Jurkat, Clone E6-1 (cell line): ENCODE data around the gene ADAMTS20.
A peak's percentile ranks its signal among the peaks of the same experiment; 100 is the strongest.
"Not testable (repeated sequence)": the region's sequence is repeated elsewhere in the genome, so short reads cannot be mapped to it uniquely, and the experiment has no call there.

Experiments used
- DNase-seq: peaks from one replicate; pipeline ENCODE4 v3.0.0-alpha.2; 2011; ENCODE audit warnings: low read depth, low spot score
- H3K4me3 ChIP-seq: 2 replicates; pipeline ENCODE4 v1.5.1; 2011; ENCODE audit warnings: mild to moderate bottlenecking, low read length, control low read depth, moderate library complexity

Gene ADAMTS20

GRCh38 chr12:43396671-43397070 lies 155.3 kb downstream of the ADAMTS20 start:
- no peak for DNase-seq
- H3K4me3 ChIP-seq, result no peak overlapping the region

DNA sequence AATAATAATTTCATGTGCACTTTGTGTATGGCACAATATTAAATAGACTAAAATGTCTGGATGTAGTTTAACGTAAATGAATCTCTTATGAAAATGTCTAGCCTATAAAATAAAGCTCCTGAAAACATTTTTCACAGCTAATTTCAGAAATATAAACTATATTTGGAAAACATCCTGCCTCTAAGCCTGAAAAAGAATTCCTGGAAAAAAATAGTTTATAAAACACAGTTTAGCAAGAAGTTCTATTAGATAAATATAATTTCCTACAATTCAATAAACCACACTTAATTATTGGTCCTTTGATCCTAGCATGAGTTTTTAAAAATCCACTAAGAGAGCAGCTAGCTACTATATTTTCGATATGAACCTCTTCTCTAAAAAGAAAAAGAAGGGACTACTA lies 159.9 kb downstream of the ADAMTS20 start:
- no peak for DNase-seq
- no peak overlapping the region for H3K4me3 ChIP-seq

DNA sequence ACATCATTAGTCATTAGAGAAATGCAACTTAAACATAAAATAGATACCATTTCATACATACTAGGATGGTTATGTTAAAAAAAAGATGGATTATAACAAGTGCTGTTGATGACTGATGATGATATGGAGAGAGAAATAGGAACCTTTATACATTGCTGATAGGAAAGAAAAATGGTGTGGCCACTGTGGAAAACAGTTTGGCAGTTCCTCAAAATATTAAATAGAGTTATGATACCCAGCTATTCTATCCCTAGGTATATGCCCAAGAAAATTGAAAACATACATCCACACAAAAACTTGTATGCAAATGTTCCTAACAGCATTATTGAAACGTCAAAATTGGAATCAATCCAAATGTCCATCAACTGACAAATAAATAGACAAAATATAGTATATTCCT lies 170.1 kb downstream of the ADAMTS20 start:
- no peak overlapping the region for H3K4me3 ChIP-seq
- no peak for DNase-seq

GRCh38 chr12:43378448-43378847 lies 173.6 kb downstream of the ADAMTS20 start:
- no peak overlapping the region for H3K4me3 ChIP-seq
- DNase-seq, result no peak

- H3K4me3 ChIP-seq, result no peak overlapping the region
- DNase-seq, result no peak
Observed at GRCh38 chr12:43370263-43370662, 181.7 kb downstream of the ADAMTS20 start.

DNA sequence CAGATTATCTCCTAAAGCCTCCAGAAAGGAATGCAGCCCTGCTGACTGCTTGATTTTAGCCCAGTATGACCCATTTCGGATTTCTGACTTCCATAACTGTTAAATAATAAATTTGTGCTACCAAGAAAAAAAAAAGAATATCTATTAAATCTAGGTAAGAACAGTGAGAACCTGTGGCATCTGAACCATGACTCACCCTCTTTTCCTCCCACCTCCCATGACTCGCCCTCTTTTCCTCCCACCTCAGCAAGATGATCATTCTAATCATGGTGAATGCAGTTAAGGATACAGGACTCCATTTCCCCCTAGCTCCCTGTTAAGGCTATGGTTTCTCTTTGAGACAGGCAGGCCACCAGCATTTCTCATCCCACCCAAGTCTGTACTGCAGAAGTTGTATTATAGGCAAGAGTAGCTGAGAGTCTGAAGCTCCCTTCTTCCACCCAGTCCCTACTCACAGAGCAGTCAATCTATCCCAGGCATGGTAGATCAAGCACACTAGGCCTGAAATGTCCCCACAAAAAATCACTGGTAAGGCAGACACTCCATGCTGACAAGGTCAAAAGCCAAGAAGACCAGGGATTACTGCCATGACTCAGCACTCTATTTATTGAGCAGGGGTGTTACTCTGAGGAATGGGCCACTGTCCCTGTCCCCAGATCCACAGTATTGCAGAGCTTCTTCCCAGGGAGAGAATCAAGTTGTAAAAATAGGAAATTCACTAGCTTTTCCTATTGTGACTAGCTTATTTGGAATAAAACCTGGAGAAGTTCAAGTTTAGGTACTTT lies 188.9 kb downstream of the ADAMTS20 start:
- DNase-seq, result no peak
- no peak overlapping the region for H3K4me3 ChIP-seq

GRCh38 chr12:43361031-43361710 lies 190.8 kb downstream of the ADAMTS20 start:
- no peak overlapping the region for H3K4me3 ChIP-seq

DNA sequence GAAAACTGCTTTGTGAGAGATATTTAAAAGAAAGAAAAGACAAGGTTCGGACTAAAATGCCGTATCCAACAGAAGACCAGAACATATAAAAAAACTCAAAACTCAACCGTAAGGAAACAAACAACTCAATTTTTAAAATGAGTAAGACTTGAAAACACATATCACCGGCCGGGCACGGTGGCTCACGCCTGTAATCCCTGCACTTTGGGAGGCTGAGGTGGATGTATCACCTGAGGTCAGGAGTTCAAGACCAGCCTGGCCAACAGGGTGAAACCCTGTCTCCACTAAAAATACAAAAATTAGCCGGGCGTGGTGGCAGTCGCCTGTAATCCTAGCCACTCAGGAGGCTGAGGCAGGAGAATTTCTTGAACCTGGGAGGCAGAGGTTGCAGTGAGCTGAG lies 192.0 kb downstream of the ADAMTS20 start:
- H3K4me3 ChIP-seq, DNase-seq: not testable (repeated sequence)

More at GRCh38 chr12:43361031-43361710, 190.8 kb downstream of the ADAMTS20 start:
- DNase-seq, result no peak

DNA sequence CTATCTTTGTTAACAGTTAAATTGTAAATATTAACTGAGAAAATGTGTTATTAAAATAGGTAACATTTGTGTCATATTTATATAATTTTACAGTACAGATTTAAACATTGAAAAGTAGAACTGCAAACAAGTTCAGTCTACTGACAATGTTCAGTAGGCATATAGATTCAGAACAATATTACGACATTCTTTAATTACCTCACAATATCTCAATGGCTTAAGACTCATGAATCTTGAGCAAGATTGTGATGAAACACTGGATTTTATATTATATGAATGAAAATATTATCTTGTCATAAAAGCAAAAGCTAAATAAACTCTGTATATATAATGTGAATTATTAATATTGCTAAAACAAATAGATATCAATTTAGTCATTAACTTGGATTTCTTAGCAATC lies 194.9 kb downstream of the ADAMTS20 start:
- H3K4me3 ChIP-seq, result no peak overlapping the region
- no peak for DNase-seq

GRCh38 chr12:43352001-43352400 lies 200.0 kb downstream of the ADAMTS20 start:
- H3K4me3 ChIP-seq, result no peak overlapping the region
- no peak for DNase-seq

GRCh38 chr12:43349863-43350262 lies 202.1 kb downstream of the ADAMTS20 start:
- H3K4me3 ChIP-seq, result no peak overlapping the region
- DNase-seq, result no peak

DNA sequence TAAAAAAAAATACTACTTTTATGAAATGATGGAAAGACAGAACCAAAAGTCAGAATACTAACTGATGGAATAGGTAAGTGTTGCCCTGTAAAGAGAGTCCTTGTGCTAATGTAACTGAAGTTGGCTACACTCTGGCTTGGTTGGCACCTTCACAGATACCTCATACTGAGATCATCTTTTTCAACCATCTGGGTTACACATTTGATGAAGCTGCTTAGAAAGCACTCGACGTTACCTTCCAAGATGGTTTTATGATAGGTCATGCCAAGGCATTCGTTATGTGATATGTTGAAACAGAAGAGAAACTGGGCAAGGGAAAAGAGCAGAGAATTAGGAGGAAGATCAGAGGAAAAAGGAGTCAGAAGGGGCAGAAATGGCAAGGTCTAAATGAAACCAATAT lies 203.8 kb downstream of the ADAMTS20 start:
- DNase-seq, result no peak
- H3K4me3 ChIP-seq, result no peak overlapping the region

- no peak for DNase-seq
- no peak overlapping the region for H3K4me3 ChIP-seq
Observed at GRCh38 chr12:43347026-43347425, 205.0 kb downstream of the ADAMTS20 start.

- no peak for DNase-seq
- no peak overlapping the region for H3K4me3 ChIP-seq
Observed at GRCh38 chr12:43345023-43345422, 207.0 kb downstream of the ADAMTS20 start.

DNA sequence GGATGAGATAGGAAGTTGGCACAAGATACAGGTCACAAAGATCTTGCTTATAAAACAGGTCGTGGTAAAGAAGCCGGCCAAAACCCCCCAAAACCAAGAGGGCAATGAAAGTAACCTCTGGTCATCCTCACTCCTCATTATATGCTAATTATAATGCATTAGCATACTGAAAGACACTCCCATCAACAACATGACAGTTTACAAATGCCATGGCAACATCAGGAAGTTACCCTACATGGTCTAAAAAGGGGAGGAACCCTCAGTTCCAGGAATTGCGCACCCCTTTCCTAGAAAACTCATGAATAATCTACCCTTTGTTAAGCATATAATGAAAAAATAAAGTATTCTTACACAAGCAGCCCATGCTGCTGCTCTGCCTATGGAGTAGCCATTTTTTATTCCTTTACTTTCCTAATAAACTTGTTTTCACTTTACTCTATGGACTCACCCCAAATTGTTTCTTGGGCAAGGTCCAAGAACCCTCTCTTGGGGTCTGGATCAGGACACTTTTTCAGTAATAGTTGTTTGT lies 210.2 kb downstream of the ADAMTS20 start:
- not testable (repeated sequence) for DNase-seq, H3K4me3 ChIP-seq

DNA sequence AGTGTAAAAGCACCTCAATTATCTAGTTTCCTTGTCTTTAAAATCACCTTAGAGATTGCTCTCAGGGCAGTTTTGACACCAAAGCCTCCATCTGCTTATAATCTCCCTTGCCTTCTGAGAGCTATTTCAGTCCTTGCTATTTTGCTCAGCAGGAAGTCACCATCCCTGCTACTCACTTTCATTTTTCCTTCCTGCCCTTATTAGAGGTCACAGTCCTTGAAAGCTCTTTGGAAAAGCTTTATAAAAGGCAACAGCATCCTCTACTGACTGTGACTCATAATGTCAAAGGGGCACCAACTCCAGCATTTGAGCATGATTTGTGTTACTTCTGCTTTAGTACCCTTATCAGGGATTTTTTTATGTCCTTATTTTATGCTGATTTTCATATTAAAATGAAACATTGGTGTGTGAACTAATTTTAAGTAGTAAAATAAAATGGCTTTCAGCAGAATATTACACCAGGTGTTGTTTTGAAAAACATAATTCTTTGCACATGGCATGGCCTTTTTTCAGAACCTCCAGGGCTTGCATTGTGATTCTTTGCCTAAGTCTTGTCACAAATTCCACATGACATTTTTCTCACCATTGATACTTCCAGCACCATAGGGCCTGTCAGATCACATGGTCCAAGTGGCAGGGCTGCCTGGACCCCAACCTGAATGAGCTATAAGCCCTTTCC lies 213.0 kb downstream of the ADAMTS20 start:
- no peak overlapping the region for H3K4me3 ChIP-seq
- DNase-seq, result no peak

- no peak for DNase-seq
- H3K4me3 ChIP-seq, result no peak overlapping the region
Observed at GRCh38 chr12:43337571-43338444, 214.2 kb downstream of the ADAMTS20 start.

- peak; percentile 7 for DNase-seq
- H3K4me3 ChIP-seq, result no peak overlapping the region
Observed at GRCh38 chr12:43336962-43337555, 214.9 kb downstream of the ADAMTS20 start.

DNA sequence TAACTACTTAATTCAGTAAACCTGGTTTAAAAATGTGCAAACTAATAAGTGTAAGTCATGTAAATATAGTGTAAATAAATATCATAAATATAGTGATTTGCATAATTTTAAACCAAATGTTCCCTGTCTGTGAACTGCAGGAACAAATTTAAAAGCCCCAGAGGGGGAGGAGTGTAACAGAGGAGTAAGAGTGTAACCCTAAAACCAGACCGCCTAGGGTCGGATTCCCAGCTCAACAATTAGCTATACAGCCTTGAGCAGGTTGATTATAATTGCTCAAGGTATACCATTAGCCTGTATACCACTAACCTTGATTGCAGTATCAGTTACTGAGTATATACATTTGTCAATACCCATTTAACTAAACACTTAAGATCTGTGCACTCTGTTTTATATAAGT lies 218.4 kb downstream of the ADAMTS20 start:
- no peak for DNase-seq
- no peak overlapping the region for H3K4me3 ChIP-seq
